Heart left ventricle (tissue), 13 donors: Measurements from ENCODE around the gene MSTO1.

Source experiments
- CTCF ChIP-seq, 12 donors: fragments of 200-600 bp; sonication (generic) in 4 of 12; IDR thresholded peaks; one replicate each; pipeline versions ENCODE4 v1.5.0 to v1.8.0; 2018 to 2022; ENCODE audit warnings: antibody characterized with exemption in 12 of 12, mild to moderate bottlenecking in 5 of 12
- POLR2A ChIP-seq, 2 donors: fragments of 450-650 bp; IDR thresholded peaks; one replicate each; pipeline ENCODE4 v1.6.1; 2017; ENCODE audit warnings: antibody characterized with exemption in 2 of 2, mild to moderate bottlenecking in 2 of 2, moderate library complexity in 2 of 2
- donor health status: ischemic (EF 13 %, LVEDD 7.1; RV severe dilation, severe dysfunction).
- donor health status: DM: no; HTN: yes; CAD: no.
- donor health status: DM: no; HTN: no; CAD: no.
- donor health status: ischemic (EF 25% LVEDD 6.9; RV normal size, moderate dysfunction).
- donor health status: ischemic (EF 25% LVEDD 5.7; RV mildly dilated, moderate dysfunction).
- donor health status: ischemic (EF 35%, LVEDD 5.7; RV mildly dilated, moderate dysfunction).
- donor health status: nonischemic (EF 11% LVEDD 7.7; RV severe dilation, severe dysfunction).
- donor health status: DM: yes; HTN: yes; CAD: no.
- donor health status: PGD.
- donor health status: ischemic (EF 29% LVEDD 5.4; RV normal size, mild dysfunction).
- donor health status: nonischemic (EF 23%, LVEDD 6.1; RV moderate dilation, normal function).

- TF ChIP-seq CTCF (IDR thresholded peaks at IDR 0.05) (peak; percentile 38 to 68 (median 56)), POLR2A (IDR thresholded peaks at IDR 0.05) (no peak)
These were observed 18.2 kb upstream of the MSTO1 start for GRCh38 chr1:155591770-155592169.
